HG03342 (cell line): ENCODE data around the gene MLLT6.
A peak's percentile ranks its signal among the peaks of the same experiment; 100 is the strongest.

Experiments
- ATAC-seq: cut with Tn5 transposase; IDR thresholded peaks from one replicate; pipeline ENCODE4 v1.9.1; 2021; ENCODE audit warnings: mild to moderate bottlenecking, moderate library complexity; ENCODE audit not compliant: unreplicated experiment

Gene MLLT6

DNA sequence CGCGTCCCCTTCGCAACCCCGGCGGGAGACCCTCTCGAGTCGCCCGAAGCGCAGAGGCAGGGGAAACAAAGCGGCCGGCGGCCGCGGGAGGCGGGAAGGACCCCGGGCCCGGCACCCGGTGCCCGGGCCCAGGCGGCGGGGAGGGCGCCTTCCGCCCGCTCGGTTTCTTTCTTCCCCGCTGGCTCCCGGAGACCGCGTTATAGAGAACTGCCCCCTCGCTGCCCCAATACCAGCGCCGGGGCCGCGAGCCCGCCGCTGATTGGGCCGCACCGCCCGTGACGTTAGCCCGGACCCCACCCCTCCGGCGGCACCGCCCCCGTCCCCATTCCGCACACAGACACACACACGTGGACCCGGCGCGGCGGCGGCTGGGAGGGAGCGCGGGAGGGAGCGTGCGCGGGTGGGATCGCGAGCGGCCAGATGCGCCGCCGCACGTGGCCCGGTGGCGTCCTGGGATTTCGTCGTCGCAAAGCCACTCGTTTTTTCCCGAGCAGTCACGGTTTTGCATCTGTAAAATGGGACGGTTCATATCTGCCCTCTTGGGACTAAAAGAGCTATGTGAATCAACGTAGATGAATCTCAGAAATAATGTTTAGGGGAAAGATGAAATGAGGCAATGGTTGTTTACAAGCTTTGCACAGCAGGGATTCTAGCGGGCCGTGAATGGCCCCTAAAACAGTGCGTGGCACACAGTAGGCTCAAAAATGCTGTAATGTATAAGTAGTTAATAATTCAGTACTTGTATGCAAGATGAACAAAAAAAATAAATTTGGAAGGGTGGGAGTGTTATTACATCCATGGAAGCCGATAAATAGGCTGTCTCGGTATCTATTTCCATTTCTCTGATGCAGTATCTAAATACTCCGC is 30.1 kb upstream of the MLLT6 start, which contains the start of gene EPOP:
Gene EPOP, minus strand, starts transcription at position 209 of the 867 bp plus-strand sequence. CDS start 462 bp downstream, outside the sequence.
- peak; percentile 37 for ATAC-seq

- no peak for ATAC-seq
Measured at GRCh38 chr17:38676706-38677504, 28.2 kb upstream of the MLLT6 start.

DNA sequence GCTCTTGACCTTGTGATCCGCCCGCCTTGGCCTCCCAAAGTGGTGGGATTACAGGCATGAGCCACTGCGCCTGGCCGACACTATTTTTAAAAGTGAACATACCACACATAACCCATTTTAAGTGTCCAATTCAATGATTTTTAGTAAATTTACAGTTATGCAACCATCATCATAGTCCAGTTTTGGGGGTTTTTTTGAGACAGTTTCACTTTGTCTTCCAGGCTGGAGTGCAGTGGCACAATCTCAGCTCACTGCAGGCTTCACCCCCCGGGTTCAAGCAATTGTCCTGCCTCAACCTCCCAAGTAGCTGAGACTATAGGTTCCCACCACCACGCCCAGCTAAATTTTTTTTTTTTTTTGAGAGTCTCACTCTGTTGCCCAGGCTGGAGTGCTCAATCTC is 27.3 kb upstream of the MLLT6 start:
- no peak for ATAC-seq

- ATAC-seq, result no peak
Measured at GRCh38 chr17:38681096-38681495, 24.0 kb upstream of the MLLT6 start.

DNA sequence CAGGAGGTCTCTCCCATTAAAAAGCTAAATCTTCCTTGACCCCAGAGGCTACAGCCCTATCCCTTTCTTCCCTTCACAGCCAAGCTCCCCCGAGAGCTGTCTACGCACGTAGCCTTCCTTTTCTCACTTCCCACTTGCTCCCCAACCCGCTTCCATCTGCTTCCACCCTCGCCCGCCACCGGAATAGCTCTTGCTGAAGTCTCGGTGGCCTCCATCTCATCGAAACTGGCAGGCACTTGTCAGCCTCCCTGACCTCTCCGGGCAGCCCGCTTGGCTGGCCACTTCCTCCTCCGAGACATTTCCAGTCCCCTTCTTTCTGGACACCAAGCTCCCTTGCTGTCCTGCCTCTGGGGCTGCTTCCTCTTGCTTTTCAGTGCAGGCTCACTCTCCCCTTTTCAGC is 19.6 kb upstream of the MLLT6 start:
- ATAC-seq, result no peak

- ATAC-seq, result no peak
Measured at GRCh38 chr17:38687286-38687685, 17.8 kb upstream of the MLLT6 start.

- ATAC-seq, result no peak
Measured at GRCh38 chr17:38690386-38690785, 14.7 kb upstream of the MLLT6 start.

DNA sequence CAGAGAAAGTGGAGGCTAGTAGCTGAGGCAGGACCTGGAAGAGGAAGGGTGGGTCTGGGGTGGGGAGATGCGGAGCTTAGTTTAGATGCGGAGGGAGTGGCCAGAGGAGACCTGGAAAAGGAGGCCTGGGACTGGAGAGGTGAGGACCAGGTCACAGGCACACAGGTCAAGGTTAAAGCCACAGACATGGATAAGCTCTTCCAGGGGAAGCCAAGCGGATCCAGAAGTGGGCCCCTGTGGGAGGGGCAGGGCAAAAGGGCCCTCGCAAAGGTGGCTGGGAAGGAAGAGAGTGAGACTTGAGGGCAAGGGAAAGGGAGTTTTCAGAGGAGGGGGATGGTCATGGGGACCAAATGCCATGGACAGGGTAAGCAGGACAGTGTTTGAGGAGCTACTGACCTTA is 13.9 kb upstream of the MLLT6 start:
- ATAC-seq, result no peak

DNA sequence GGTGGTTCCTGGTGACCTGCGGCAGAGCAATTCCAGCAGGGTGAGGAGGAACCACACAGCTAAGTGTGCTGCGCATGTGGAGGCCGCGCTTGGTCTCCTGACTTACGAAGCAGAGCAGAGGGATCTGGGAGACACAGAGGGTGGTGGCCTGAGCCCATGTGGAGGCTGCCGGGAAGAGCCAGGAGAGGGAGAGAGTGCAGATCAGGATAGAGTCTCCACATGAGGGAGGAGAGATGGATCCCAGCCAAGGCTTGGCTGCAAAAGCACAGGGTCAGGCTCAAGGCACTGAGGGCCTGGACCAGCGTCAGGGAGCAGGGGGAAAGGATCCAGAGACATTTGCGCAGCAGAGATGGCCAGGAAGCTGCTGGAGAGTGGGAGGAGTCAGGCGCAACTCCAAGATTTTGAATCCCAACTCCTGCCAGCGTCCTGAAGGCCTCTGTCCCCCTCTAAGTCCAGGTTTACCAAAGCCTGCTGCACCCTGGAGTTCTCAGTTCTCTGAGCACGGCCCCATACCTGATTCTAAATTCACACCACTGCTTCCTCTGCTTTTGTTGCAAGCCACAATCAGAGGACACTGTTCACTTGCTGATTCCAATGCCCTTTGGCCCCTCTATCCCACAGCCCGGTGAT is 11.3 kb upstream of the MLLT6 start:
- no peak for ATAC-seq

DNA sequence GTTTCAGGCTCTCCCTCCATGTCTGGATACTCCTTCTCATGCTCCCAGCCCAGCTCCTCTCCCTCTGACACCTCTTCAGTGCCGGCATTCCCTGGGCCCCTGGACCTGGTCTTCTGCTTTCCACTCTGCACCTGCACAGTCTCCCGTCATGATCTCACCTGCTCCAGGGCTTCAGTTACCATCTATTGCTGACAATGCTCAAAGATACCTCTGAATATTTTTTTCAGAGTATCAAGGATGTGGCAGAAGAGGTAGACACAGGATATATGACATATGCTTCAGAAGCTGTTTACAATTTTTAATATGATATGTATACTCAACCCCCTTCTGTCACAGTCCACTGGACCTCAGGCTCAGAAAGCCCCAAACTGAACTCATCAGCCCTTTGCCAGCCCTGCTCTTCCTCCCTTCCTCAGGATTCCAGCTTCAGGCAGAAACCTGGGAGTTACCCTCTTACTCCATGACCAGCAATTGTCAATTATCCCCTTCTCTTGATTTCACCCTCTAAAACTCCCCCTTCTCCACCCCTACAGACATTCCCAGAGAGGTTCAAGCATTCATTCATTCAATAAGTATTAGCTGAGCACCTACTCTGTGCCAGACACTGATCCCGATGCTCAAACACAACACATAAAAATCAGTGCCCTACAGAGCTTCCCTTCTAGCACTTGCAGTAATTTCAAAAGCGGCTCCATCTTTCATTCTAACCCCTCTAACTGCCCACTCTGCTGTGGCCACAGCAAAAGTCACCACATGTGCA is 7.8 kb upstream of the MLLT6 start:
- no peak for ATAC-seq

DNA sequence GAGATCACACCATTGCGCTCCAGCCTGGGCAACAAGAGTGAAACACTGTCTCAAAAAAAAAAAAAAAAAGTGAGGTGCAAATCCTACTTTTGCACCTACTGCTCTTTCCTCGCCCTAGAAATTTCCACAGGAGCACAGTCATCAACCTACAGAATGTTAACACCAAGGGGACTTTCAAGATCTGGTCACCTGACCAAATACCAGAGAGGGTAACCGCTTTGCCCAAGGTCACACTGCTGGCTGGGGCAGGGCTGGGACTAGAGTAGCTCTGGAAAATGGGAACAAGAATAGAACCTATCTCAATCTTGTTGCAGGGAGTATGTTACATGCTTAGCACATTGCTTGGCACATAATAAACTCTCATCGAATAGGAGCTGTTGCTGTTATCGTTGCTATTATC is 6.3 kb upstream of the MLLT6 start:
- no peak for ATAC-seq

DNA sequence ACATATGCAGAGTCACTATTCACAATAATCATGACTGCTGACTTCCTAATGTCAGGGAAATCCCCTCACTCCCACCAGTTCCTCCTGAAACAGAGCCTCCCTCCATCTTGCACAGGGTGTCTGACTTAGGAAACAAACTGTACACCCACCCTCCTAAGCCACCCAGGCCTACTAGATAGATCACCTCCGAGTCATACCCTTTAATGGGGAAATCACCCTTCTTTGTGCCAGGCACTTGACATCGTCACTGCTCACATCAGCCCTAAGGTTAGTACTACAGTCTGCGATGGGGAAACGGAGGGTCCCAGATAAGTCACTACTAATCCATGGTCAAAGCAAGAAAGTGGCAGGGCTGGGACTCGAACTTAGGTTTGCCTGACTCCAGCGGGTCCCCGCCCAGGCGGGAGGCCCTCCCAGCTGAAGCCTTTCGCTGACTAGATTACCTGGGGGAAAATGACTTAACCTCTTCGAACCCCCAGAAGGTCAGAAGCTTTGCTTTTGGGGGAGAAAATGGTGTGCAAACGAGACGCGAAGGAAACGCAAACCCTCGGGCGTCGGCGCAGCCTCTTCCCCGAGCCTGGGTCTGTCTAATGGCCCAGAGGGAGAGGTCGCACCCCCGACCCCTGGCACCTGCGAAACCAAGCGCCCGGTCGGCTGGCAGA is 3.4 kb upstream of the MLLT6 start:
- peak; percentile 19 for ATAC-seq

DNA sequence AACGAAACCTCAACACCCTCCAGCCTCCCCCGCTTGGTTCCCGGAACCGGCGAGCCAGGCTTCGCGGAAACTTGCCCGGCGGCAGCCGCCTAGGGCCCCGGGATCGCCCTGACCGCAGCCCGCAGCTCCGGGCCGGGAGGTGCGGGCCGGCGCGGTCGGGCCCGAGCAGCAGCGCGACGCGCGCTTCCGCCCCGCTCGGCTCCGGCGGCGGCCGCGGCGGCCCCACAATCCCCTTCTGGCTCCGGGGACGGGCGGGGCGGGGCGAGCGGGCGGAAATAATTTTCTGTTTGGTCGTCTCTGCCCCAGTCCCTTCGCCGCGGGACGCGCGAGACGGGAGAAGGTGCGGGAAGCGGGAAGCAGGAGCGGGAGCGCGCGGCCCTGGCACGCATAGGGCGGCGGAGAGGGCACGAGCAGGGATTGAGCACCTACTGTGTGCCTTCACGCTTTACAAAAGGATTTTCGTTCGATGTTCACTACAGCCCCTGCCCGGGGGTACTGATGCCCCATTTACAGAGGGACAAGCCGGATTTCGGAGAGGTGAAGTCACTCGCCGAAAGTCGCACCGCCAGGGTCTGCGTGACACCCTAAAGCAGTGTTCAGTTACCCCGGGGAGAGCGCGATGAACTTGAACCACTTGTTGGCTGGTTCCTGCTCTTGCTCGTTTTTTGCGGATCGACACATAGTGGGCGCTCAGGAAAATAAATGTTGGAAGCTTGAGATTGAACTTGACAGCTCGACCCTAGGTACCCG is 2.7 kb upstream of the MLLT6 start:
- peak; percentile 22 for ATAC-seq

DNA sequence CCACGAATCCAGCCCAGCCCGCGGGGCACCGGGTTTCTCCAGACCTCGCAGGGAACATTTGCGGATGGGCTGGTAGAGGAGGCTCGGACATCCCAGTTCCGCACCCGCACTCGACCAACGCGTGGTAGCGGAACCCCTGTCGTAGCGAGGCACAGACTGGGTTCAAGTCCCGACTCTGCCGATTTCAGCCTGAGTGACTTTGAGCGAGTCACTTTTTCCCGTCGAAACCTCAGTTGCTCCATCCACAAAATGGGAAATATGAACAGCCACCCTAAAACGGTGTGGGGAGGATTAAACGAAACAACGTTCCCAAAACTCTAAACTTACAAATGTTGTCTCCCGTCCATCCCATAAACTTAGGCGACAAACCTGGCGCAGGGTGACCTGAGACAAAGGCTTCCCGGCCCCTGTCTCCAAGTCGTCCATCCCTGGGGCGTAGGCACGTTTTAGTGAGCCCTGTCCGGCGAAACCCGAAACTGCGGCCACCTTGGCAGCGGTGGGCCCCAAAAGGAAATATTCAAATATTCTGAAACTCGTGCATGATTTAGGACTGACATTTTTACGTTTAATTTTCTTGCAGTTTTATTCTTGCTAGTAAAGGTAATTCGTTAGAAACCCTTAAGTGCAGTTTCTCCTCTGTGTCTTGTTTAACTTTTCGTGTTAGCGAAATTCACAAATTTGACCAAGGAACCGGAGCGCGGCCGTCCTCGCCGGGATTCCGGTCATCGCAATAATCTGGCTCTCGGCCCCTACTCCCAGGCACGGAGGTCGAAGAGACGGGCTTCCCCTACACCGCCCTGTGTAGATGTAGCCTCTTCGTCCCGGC is 1.9 kb upstream of the MLLT6 start:
- ATAC-seq, result no peak

- no peak for ATAC-seq
Measured at GRCh38 chr17:38703742-38704605, 1.1 kb upstream of the MLLT6 start.

DNA sequence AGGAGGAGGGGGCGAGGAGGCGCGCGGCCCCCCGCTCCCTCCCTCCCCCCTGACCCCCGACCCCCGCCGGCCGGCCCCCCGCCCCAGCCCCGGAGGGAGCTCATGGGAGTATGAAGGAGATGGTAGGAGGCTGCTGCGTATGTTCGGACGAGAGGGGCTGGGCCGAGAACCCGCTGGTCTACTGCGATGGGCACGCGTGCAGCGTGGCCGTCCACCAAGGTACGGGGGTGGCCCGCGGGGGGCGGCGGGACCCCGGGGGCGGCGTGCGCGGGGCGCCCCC is 390 bp downstream of the MLLT6 start:
- no peak for ATAC-seq

DNA sequence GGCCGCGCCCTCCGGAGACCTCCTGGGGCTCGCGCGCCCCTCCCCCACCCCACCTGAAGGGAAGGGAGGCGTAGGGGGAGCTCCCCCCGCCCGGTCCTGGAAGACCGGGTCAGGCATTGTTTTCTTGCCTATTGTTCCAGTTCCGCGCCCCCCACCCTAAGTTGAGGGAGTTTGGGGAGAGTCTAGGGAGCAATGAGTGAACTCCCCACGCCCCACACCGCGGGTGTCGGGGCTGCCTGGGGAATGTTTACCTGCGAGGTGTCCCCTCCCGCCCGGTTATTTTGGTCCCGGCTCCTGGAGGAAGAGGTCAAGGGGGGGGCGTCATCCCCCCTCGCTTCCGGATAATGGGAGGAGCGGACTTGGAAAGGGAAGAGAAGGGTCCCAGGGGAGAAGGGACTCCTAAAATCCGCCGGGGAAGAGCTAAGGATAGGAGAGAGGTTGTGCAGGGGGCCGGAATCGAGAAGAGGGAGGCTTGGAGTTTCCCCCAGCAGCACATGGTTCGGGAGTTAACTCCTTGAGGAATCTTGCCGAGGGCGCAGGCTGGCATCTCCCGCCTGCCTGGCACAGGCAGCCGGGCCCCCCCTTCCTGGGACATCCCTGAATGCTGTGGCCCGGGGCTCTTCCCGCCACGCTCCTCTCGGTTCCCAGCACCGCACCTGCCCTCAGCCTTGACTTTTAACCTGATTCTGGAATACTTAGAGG is 881 bp downstream of the MLLT6 start:
- no peak for ATAC-seq
